ENCODE measurements around the gene ALOX5AP. TPM values are rescaled to one million over a fixed set of nuclear protein-coding genes. Genes with fewer than 3 reads are reported as not detected.

Gene ALOX5AP
- total and polyA plus RNA-seq, 9 of the 15 experiments (the other 6 are each of a cell fraction or from before 2014, with no cell fraction given): 0.31 TPM; not detected in 8

DNA sequence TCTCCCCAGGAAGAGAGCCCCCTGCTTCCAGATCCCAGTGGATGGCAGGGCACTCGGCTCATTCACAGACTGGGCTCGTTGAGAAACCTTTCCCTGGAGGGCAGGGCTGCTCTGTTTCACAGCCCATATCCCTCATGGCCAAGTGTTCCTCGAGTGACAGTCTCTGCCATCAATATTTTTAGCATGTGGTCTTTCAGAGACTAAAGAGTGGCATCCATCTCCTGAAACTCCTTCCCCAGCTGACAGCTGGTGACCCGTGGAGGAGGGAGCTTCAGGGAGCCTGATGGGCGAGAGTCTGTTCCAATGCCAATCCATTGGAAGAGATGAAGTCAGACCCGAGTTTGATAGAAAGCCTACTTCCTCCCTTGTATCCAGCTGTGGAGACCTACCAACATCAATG lies 30.7 kb upstream of the ALOX5AP start:
- 0% methylated on average over 5 of the region's 6 CpGs for WGBS (ENCODE audit: insufficient coverage, low coverage, missing lambda C conversion rate)
- no peak for FAIRE-seq
- H3K36me3 ChIP-seq (ENCODE audit: control insufficient read depth, insufficient read depth, low read length): no peaks in the 10 kb centered on the region
- no peak overlapping the region for H3K4me3 ChIP-seq
- POLR2A ChIA-PET: interaction anchor here (1.0 kb wide), 1 partner anchor 231 kb away, joined by 3 read pairs; no protein-coding TSS in a partner anchor
- no peak overlapping the region for H3K4me2 ChIP-seq (ENCODE audit: insufficient read depth, low read length)
- H2AFZ ChIP-seq (ENCODE audit: low read depth, low read length): no peak overlapping the region
- H3K9ac ChIP-seq (ENCODE audit: insufficient read depth in 1 of 2, low read depth in 2 of 2, low read length in 2 of 2): no peak overlapping the region
- no peak overlapping the region for H3K27ac ChIP-seq (ENCODE audit: extremely low read depth, low read depth, low read length)
- DNase-seq (ENCODE audit: extremely low read depth in 1 of 4, low spot score in 3 of 4): no peak
- CTCF ChIA-PET (ENCODE audit: low intra/inter-chr PET ratio): no interaction called here
- ATAC-seq: no peak
- no TSS peak for BruUV-seq (replicated peaks)
- no peaks in the 10 kb centered on the region for H4K20me1 ChIP-seq (replicated peaks; ENCODE audit: control insufficient read depth, insufficient read depth, low read length)
- H3K27me3 ChIP-seq (ENCODE audit: control insufficient read depth in 2 of 2, insufficient read depth in 2 of 2, low read length in 2 of 2): peaks cover 0 to 12% of the 10 kb centered on the region in 2 experiments; a peak in 3 of 5 replicates
- in situ Hi-C loops (cut with MboI): no loop called here
- no peaks in the 10 kb centered on the region for H3K79me2 ChIP-seq (ENCODE audit: control insufficient read depth, insufficient read depth, low read length)
- H3K9me3 ChIP-seq (replicated peaks; ENCODE audit: control insufficient read depth, insufficient read depth, low read depth, low read length): no peaks in the 10 kb centered on the region
- H3K4me1 ChIP-seq (replicated peaks in 1 of 2; ENCODE audit: control insufficient read depth in 2 of 2, insufficient read depth in 2 of 2, low read length in 2 of 2): no peaks in the 10 kb centered on the region
- H3K9me1 ChIP-seq (ENCODE audit: control insufficient read depth, insufficient read depth, low read length): no peaks in the 10 kb centered on the region
- TF ChIP-seq SIX5 (IDR thresholded peaks at IDR 0.05; ENCODE audit: borderline replicate concordance in 1 of 2, insufficient read depth in 1 of 2, low read depth in 1 of 2, low read length in 2 of 2) (no peak), CBX2 (IDR thresholded peaks at IDR 0.05; ENCODE audit: insufficient read depth, low read length, poor library complexity, severe bottlenecking) (no peak), HMBOX1 (IDR thresholded peaks at IDR 0.05) (no peak), PHF20 (IDR thresholded peaks at IDR 0.05; ENCODE audit: partially characterized antibody) (no peak), KAT7 (CRISPR knock-in tag; IDR thresholded peaks at IDR 0.05; ENCODE audit: borderline replicate concordance) (no peak), CEBPB (tag; IDR thresholded peaks at IDR 0.05) (no peak), TGIF2 (CRISPR knock-in tag; IDR thresholded peaks at IDR 0.05) (no peak), GATAD2A (IDR thresholded peaks at IDR 0.05) (no peak), PHTF2 (CRISPR knock-in tag; IDR thresholded peaks at IDR 0.05) (no peak)
- TF ChIP-seq, protein P1, sequence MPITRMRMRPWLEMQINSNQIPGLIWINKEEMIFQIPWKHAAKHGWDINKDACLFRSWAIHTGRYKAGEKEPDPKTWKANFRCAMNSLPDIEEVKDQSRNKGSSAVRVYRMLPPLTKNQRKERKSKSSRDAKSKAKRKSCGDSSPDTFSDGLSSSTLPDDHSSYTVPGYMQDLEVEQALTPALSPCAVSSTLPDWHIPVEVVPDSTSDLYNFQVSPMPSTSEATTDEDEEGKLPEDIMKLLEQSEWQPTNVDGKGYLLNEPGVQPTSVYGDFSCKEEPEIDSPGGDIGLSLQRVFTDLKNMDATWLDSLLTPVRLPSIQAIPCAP (CRISPR knock-in tag; IDR thresholded peaks at IDR 0.05; ENCODE audit: borderline replicate concordance): no peak
- intact Hi-C loops (cut with micrococcal nuclease): no loop called here

All from K562 (cell line).